ENCODE results near the gene CHRND. TPM values are rescaled to one million over a fixed set of nuclear protein-coding genes. Genes with fewer than 3 reads are reported as not detected.

CHRND gene
- total RNA-seq, 1 donor from 2014 or later: not detected

- H3K27me3 ChIP-seq (ENCODE audit: low read depth): peaks cover 38% of the 10 kb centered on the region
- DNase-seq: peak; percentile 45
- intact Hi-C loops (cut with micrococcal nuclease): no loop called here
- TF ChIP-seq CTCF (IDR thresholded peaks at IDR 0.05; ENCODE audit: borderline replicate concordance): no peak
- H3K4me3 ChIP-seq: no peak overlapping the region
- H3K27ac ChIP-seq (replicated peaks): no peak overlapping the region
- no peaks in the 10 kb centered on the region for H3K9me3 ChIP-seq (replicated peaks)
- H3K36me3 ChIP-seq: no peaks in the 10 kb centered on the region
- peaks cover 5% of the 10 kb centered on the region for H3K4me1 ChIP-seq
Measured at GRCh38 chr2:232511336-232511890, 14.5 kb upstream of the CHRND start.

GRCh38 chr2:232512602-232513001 lies 13.4 kb upstream of the CHRND start:
- Histone ChIP-seq H3K27ac (replicated peaks) (no peak overlapping the region), H3K9me3 (replicated peaks) (no peaks in the 10 kb centered on the region), H3K27me3 (ENCODE audit: low read depth) (peaks cover 40% of the 10 kb centered on the region), H3K4me1 (peaks cover 5% of the 10 kb centered on the region), H3K36me3 (no peaks in the 10 kb centered on the region), H3K4me3 (no peak overlapping the region)
- TF ChIP-seq CTCF (IDR thresholded peaks at IDR 0.05; ENCODE audit: borderline replicate concordance): no peak
- intact Hi-C loops (cut with micrococcal nuclease): no loop called here
- DNase-seq: no peak

- intact Hi-C loops (cut with micrococcal nuclease): no loop called here
- no peaks in the 10 kb centered on the region for H3K9me3 ChIP-seq (replicated peaks)
- DNase-seq: no peak
- H3K27ac ChIP-seq (replicated peaks): no peak overlapping the region
- no peaks in the 10 kb centered on the region for H3K36me3 ChIP-seq
- TF ChIP-seq CTCF (IDR thresholded peaks at IDR 0.05; ENCODE audit: borderline replicate concordance): no peak
- H3K27me3 ChIP-seq (ENCODE audit: low read depth): peaks cover 41% of the 10 kb centered on the region
- peaks cover 5% of the 10 kb centered on the region for H3K4me1 ChIP-seq
- no peak overlapping the region for H3K4me3 ChIP-seq
Measured at GRCh38 chr2:232513353-232513752, 12.6 kb upstream of the CHRND start.

GRCh38 chr2:232515639-232516038 lies 10.3 kb upstream of the CHRND start:
- no peak overlapping the region for H3K4me3 ChIP-seq
- no peaks in the 10 kb centered on the region for H3K36me3 ChIP-seq
- no peaks in the 10 kb centered on the region for H3K9me3 ChIP-seq (replicated peaks)
- intact Hi-C loops (cut with micrococcal nuclease): no loop called here
- DNase-seq: no peak
- H3K4me1 ChIP-seq: peaks cover 5% of the 10 kb centered on the region
- no peak overlapping the region for H3K27ac ChIP-seq (replicated peaks)
- no peak for TF ChIP-seq CTCF (IDR thresholded peaks at IDR 0.05; ENCODE audit: borderline replicate concordance)
- H3K27me3 ChIP-seq (ENCODE audit: low read depth): peaks cover 56% of the 10 kb centered on the region

- no peak for TF ChIP-seq CTCF (IDR thresholded peaks at IDR 0.05; ENCODE audit: borderline replicate concordance)
- intact Hi-C loops (cut with micrococcal nuclease): no loop called here
- Histone ChIP-seq H3K4me1 (peaks cover 2% of the 10 kb centered on the region), H3K27ac (replicated peaks) (no peak overlapping the region), H3K36me3 (no peaks in the 10 kb centered on the region), H3K9me3 (replicated peaks) (no peaks in the 10 kb centered on the region), H3K4me3 (no peak overlapping the region), H3K27me3 (ENCODE audit: low read depth) (peaks cover 58% of the 10 kb centered on the region)
- no peak for DNase-seq
Measured at GRCh38 chr2:232516551-232516950, 9.4 kb upstream of the CHRND start.

Measured in left ventricle myocardium inferior (tissue), 1 donor.